CD8-positive, alpha-beta memory T cell (primary cell): ENCODE results near the gene CLTA. TPM values are rescaled to one million over a fixed set of nuclear protein-coding genes. Genes with fewer than 3 reads are reported as not detected.
A peak's percentile ranks its signal among the peaks of the same experiment; 100 is the strongest.

Experiments
- CTCF ChIA-PET: fragments of 350-600 bp; sonication (Branson Sonifier 250); formaldehyde crosslinking; loops from one replicate; lab custom pipeline; 2021; ENCODE audit warnings: antibody characterized with exemption; lab: Charles Lee
- POLR2A ChIA-PET: fragments of 350-600 bp; sonication (Branson Sonifier 250); formaldehyde crosslinking; loops from one replicate; lab custom pipeline; 2021; ENCODE audit warnings: antibody characterized with exemption; lab: Charles Lee
- DNase-seq, 5 donors: peaks; one replicate each; pipeline versions ENCODE4 v3.0.0 to v3.0.0-alpha.2; 2020 to 2022; ENCODE audit warnings: mixed read lengths in 1 of 5
- H3K27ac ChIP-seq: one replicate; pipeline ENCODE4 v1.7.0; 2013; ENCODE audit warnings: low read depth, mild to moderate bottlenecking, low read length, moderate library complexity
- H3K27me3 ChIP-seq: 2 replicates; pipeline ENCODE4 v1.7.0; 2013; ENCODE audit warnings: low read length, mild to moderate bottlenecking; ENCODE audit not compliant: insufficient read depth, poor library complexity, severe bottlenecking
- H3K36me3 ChIP-seq: 2 replicates; pipeline ENCODE4 v1.7.0; 2013; ENCODE audit warnings: mild to moderate bottlenecking, low read length, moderate library complexity; ENCODE audit not compliant: insufficient read depth
- H3K4me1 ChIP-seq: 2 replicates; pipeline ENCODE4 v1.7.0; 2013; ENCODE audit warnings: mild to moderate bottlenecking, low read length, moderate library complexity; ENCODE audit not compliant: insufficient read depth
- H3K4me3 ChIP-seq: 2 replicates; pipeline ENCODE4 v1.7.0; 2013; ENCODE audit warnings: mild to moderate bottlenecking, low read length
- H3K9me3 ChIP-seq: 2 replicates; pipeline ENCODE4 v1.7.0; 2013; ENCODE audit warnings: mild to moderate bottlenecking, low read length
- H3K27ac Mint-ChIP-seq, 8 donors: one replicate each; pipeline ENCODE4 v1.8.0; 2020 to 2021; ENCODE audit warnings: mixed read lengths in 8 of 8, mild to moderate bottlenecking in 6 of 8, inconsistent platforms in 3 of 8, moderate library complexity in 3 of 8
- H3K27me3 Mint-ChIP-seq, 2 donors: one replicate each; pipeline ENCODE4 v1.8.0; 2020 to 2021; ENCODE audit warnings: mixed read lengths in 2 of 2, mild to moderate bottlenecking in 1 of 2, moderate library complexity in 1 of 2
- H3K36me3 Mint-ChIP-seq, 3 donors: one replicate each; pipeline ENCODE4 v1.8.0; 2020 to 2021; ENCODE audit warnings: mixed read lengths in 3 of 3, inconsistent platforms in 1 of 3, mild to moderate bottlenecking in 1 of 3
- H3K4me1 Mint-ChIP-seq, 3 donors: one replicate each; pipeline ENCODE4 v1.8.0; 2020 to 2021; ENCODE audit warnings: mixed read lengths in 3 of 3, inconsistent platforms in 1 of 3, mild to moderate bottlenecking in 1 of 3
- H3K4me3 Mint-ChIP-seq, 7 donors: one replicate each; pipeline ENCODE4 v1.8.0; 2020 to 2021; ENCODE audit warnings: mixed read lengths in 7 of 7, mild to moderate bottlenecking in 6 of 7, moderate library complexity in 4 of 7, inconsistent platforms in 2 of 7
- H3K9me3 Mint-ChIP-seq, 5 donors: one replicate each; pipeline ENCODE4 v1.8.0; 2020 to 2022; ENCODE audit warnings: mixed read lengths in 5 of 5, mild to moderate bottlenecking in 3 of 5, moderate library complexity in 2 of 5, inconsistent platforms in 1 of 5
- polyA plus RNA-seq: library from polyadenylated mRNA; unstranded; fragments of 300-500 nt; fragmentation: Illumina TruSeq; gene quantifications from one replicate; pipeline ENCODE4 v1.2.3, GENCODE V29; 2021
- total RNA-seq, 2 experiments: library from RNA; stranded (reverse); gene quantifications; one replicate each; pipeline ENCODE4 v1.2.3, GENCODE V29; 2021

CLTA gene
- total and polyA plus RNA-seq, 3 experiments from 2014 or later, result 77.6 to 186 (median 185) TPM

GRCh38 chr9:36207016-36207415 is 16.3 kb downstream of the CLTA start:
- peaks cover 66% of the 10 kb centered on the region for H3K36me3 ChIP-seq
- no peak overlapping the region for H3K4me3 ChIP-seq
- ChIA-PET CTCF (no interaction called here), POLR2A (no interaction called here)
- Mint-ChIP-seq H3K4me1 (peaks cover 36 to 73% (median 64%) of the 10 kb centered on the region in 3 donors), H3K27ac (peak overlapping the region in 7 of 8 donors; percentile 27 to 89 (median 69)), H3K36me3 (peaks cover 0 to 98% (median 33%) of the 10 kb centered on the region in 3 donors), H3K27me3 (peaks cover 0 to 2% of the 10 kb centered on the region in 2 donors), H3K9me3 (no peaks in the 10 kb centered on the region), H3K4me3 (peak overlapping the region in 1 of 7 donors; percentile 75)
- H3K4me1 ChIP-seq, result peaks cover 27% of the 10 kb centered on the region
- no peak for DNase-seq
- no peak overlapping the region for H3K27ac ChIP-seq
- H3K27me3 ChIP-seq, result no peaks in the 10 kb centered on the region
- H3K9me3 ChIP-seq, result no peaks in the 10 kb centered on the region

DNA sequence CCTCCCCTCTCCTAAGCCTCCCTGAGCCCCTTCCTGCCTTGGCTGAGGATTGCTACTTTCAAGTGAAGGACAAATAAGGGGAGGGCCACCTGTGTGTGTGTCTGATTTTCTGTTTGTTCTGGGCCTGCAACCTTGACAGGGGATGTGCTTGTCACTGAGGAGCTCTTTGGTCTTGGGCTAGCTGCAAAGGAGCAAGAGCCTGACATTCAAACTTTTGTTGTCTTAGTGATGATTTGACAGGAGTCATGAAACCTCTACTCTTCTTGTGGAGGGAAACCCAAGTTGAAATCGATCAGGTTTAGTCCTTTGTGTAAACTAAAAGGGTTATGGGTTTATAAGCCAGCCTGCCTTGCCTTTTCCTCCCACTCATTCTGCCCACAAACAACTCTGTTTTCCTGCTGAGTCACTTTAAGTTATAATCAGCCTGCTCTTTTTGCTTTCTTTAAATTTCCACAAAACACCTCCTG is 16.9 kb downstream of the CLTA start:
- no peaks in the 10 kb centered on the region for H3K9me3 ChIP-seq
- Mint-ChIP-seq H3K27me3 (peaks cover 0 to 2% of the 10 kb centered on the region in 2 donors), H3K27ac (peak overlapping the region; percentile 67 to 89 (median 78)), H3K4me1 (peaks cover 34 to 69% (median 68%) of the 10 kb centered on the region in 3 donors), H3K36me3 (peaks cover 0 to 98% (median 32%) of the 10 kb centered on the region in 3 donors), H3K4me3 (no peak overlapping the region), H3K9me3 (no peaks in the 10 kb centered on the region)
- no peak for DNase-seq
- ChIA-PET CTCF (no interaction called here), POLR2A (no interaction called here)
- H3K4me1 ChIP-seq, result peaks cover 27% of the 10 kb centered on the region
- peak overlapping the region; percentile 28 for H3K27ac ChIP-seq
- H3K4me3 ChIP-seq, result no peak overlapping the region
- no peaks in the 10 kb centered on the region for H3K27me3 ChIP-seq
- H3K36me3 ChIP-seq, result peaks cover 65% of the 10 kb centered on the region

DNA sequence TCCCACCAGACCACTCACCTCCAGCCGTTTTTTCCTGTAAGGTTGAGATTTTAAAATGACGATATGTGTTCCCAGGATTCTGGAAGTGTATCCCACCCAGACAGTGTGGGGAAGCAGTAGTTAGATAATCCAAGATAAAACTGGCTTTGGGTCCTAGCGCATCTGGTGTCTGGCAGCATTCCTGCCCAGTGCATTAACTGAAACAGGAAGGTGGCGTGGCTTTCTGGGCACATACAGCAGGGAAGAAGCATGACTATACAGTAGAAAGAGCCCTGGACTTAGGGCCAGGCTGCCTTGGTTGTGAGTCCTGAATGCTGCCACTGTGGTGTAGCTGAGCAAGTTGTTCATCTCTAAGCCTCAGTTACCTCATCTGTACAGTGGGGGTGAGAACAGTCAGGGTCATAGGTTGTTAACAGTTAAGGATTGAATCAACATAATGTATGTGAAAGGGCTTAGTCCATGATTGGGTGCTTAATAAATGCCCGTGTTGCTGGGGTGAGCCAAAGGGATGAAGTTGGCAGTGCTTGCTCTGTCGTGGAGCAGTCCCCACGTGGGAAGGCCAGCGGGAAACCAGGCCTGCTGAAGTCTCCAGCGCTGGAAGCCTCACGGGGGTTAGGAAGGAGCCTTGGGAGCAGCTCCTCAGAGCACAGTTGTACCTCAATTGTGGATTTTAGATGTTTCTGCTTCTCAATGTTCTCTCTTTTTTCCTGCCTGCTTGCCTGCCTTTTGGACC is 18.0 kb downstream of the CLTA start:
- H3K4me1 Mint-ChIP-seq, result peaks cover 40 to 70% (median 69%) of the 10 kb centered on the region in 3 donors
- no peak overlapping the region for H3K27ac ChIP-seq
- peaks cover 27% of the 10 kb centered on the region for H3K4me1 ChIP-seq
- no peak overlapping the region for H3K4me3 Mint-ChIP-seq
- peak overlapping the region; percentile 17 to 84 (median 62) for H3K27ac Mint-ChIP-seq
- peaks cover 64% of the 10 kb centered on the region for H3K36me3 ChIP-seq
- H3K27me3 Mint-ChIP-seq, result peaks cover 0 to 2% of the 10 kb centered on the region in 2 donors
- no peaks in the 10 kb centered on the region for H3K27me3 ChIP-seq
- no peak overlapping the region for H3K4me3 ChIP-seq
- no peak for DNase-seq
- no peaks in the 10 kb centered on the region for H3K9me3 Mint-ChIP-seq
- CTCF ChIA-PET, result interaction anchor here (1.1 kb wide), 1 partner anchor 18 kb away, joined by 3 read pairs; the partner anchor contains the start of gene CLTA
- peaks cover 0 to 98% (median 27%) of the 10 kb centered on the region in 3 donors for H3K36me3 Mint-ChIP-seq
- POLR2A ChIA-PET, result no interaction called here
- no peaks in the 10 kb centered on the region for H3K9me3 ChIP-seq

DNA sequence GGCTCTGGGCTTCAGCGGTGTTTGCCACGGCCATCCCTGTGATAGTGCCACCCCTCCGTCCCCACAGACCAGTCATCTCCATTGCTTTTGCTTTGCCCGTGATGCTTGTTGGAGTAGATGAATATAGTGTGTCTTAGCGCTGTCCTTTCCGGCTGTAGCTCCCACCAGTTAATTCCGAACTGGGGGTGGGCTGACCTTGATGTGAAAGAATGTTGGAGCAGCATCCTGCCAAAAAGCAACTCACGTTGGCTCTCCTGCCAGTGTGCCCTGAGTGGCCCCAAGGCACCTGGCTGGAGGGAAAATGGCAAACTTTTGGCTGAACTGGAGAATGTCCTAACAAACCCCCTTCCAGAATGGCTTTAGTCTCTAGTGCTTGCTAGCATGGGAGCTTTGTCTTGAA is 20.0 kb downstream of the CLTA start:
- CTCF ChIA-PET, result interaction anchor here (1.5 kb wide), 1 partner anchor 42 kb away, joined by 3 read pairs; no protein-coding TSS in a partner anchor
- Mint-ChIP-seq H3K4me1 (peaks cover 40 to 78% (median 74%) of the 10 kb centered on the region in 3 donors), H3K4me3 (no peak overlapping the region), H3K27ac (peak overlapping the region in 6 of 8 donors; percentile 14 to 75 (median 40)), H3K9me3 (no peaks in the 10 kb centered on the region), H3K27me3 (peaks cover 0 to 2% of the 10 kb centered on the region in 2 donors), H3K36me3 (peaks cover 0 to 96% (median 20%) of the 10 kb centered on the region in 3 donors)
- POLR2A ChIA-PET, result no interaction called here
- Histone ChIP-seq H3K4me3 (no peak overlapping the region), H3K27me3 (no peaks in the 10 kb centered on the region), H3K9me3 (no peaks in the 10 kb centered on the region), H3K4me1 (peaks cover 31% of the 10 kb centered on the region), H3K27ac (no peak overlapping the region), H3K36me3 (peaks cover 48% of the 10 kb centered on the region)
- no peak for DNase-seq

DNA sequence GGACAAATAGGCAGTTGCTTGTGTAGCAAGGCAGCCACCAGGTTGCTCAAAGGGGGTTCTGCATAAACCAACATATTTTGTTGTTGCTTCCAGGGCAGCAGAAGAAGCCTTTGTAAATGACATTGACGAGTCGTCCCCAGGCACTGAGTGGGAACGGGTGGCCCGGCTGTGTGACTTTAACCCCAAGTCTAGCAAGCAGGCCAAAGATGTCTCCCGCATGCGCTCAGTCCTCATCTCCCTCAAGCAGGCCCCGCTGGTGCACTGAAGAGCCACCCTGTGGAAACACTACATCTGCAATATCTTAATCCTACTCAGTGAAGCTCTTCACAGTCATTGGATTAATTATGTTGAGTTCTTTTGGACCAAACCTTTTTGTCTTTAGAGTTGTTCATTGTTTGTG is 20.8 kb downstream of the CLTA start:
- peaks cover 44% of the 10 kb centered on the region for H3K36me3 ChIP-seq
- Mint-ChIP-seq H3K4me3 (no peak overlapping the region), H3K9me3 (no peaks in the 10 kb centered on the region), H3K27ac (peak overlapping the region in 6 of 8 donors; percentile 10 to 75 (median 28)), H3K4me1 (peaks cover 40 to 76% (median 74%) of the 10 kb centered on the region in 3 donors), H3K27me3 (peaks cover 0 to 2% of the 10 kb centered on the region in 2 donors), H3K36me3 (peaks cover 0 to 92% (median 18%) of the 10 kb centered on the region in 3 donors)
- H3K27me3 ChIP-seq, result no peaks in the 10 kb centered on the region
- no peak overlapping the region for H3K4me3 ChIP-seq
- H3K4me1 ChIP-seq, result peaks cover 37% of the 10 kb centered on the region
- H3K9me3 ChIP-seq, result no peaks in the 10 kb centered on the region
- no peak for DNase-seq
- ChIA-PET POLR2A (no interaction called here), CTCF (no interaction called here)
- H3K27ac ChIP-seq, result no peak overlapping the region

DNA sequence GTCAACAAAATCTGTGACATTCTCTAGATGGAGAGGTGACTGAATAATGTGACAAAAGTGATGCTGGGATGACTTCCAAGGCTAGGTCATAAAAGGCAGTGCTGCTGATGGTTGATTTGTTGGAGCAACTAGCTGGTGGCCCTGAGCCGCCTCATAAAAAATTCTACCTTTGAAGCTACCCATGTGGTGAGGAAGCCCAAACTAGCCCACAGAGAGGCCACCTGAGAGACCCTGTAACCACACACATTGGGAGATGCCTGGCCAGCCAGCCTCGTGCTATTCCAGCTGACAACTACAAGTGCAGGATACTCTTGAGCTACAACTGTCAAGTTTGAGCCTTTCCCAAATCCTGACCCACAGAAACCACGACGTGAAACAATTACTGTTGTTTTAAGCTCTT is 22.7 kb downstream of the CLTA start:
- Mint-ChIP-seq H3K36me3 (peaks cover 0 to 92% (median 15%) of the 10 kb centered on the region in 3 donors), H3K27me3 (no peaks in the 10 kb centered on the region), H3K27ac (peak overlapping the region in 7 of 8 donors; percentile 11 to 92 (median 57)), H3K4me3 (no peak overlapping the region), H3K9me3 (no peaks in the 10 kb centered on the region), H3K4me1 (peaks cover 40 to 70% (median 69%) of the 10 kb centered on the region in 3 donors)
- Histone ChIP-seq H3K9me3 (no peaks in the 10 kb centered on the region), H3K4me1 (peaks cover 32% of the 10 kb centered on the region), H3K36me3 (peaks cover 35% of the 10 kb centered on the region), H3K4me3 (no peak overlapping the region), H3K27ac (no peak overlapping the region), H3K27me3 (no peaks in the 10 kb centered on the region)
- ChIA-PET CTCF (interaction anchor here (1.3 kb wide), 1 partner anchor 23 kb away, joined by 5 read pairs; the partner anchor contains the start of gene CLTA), POLR2A (no interaction called here)
- no peak for DNase-seq

DNA sequence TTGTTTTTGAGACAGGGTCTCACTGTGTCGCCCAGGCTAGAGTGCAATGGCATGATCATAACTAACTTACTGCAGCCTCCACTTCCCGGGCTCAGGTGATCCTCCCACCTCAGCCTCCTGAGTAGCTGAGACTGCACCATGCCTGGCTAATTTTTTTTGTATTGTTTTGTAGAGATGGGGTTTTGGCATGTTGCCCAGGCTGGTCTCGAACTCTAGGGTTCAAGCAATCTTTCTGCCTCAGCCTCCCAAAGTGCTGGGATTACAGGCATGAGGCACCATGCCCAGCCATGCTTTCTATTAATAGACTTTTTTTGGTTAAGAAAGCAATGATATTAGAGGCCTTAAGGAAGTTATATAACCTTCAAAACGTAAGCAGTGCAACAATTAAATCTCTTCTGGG is 23.3 kb downstream of the CLTA start:
- peaks cover 29% of the 10 kb centered on the region for H3K36me3 ChIP-seq
- CTCF ChIA-PET, result no interaction called here
- H3K36me3 Mint-ChIP-seq, result peaks cover 0 to 92% (median 17%) of the 10 kb centered on the region in 3 donors

GRCh38 chr9:36214571-36214970 is 23.9 kb downstream of the CLTA start:
- Mint-ChIP-seq H3K36me3 (peaks cover 0 to 92% (median 15%) of the 10 kb centered on the region in 3 donors), H3K27me3 (no peaks in the 10 kb centered on the region), H3K4me1 (peaks cover 41 to 69% (median 67%) of the 10 kb centered on the region in 3 donors), H3K27ac (peak overlapping the region in 6 of 8 donors; percentile 39 to 72 (median 48)), H3K4me3 (no peak overlapping the region), H3K9me3 (no peaks in the 10 kb centered on the region)
- no peaks in the 10 kb centered on the region for H3K27me3 ChIP-seq
- H3K9me3 ChIP-seq, result no peaks in the 10 kb centered on the region
- H3K4me3 ChIP-seq, result no peak overlapping the region
- ChIA-PET POLR2A (no interaction called here), CTCF (no interaction called here)
- DNase-seq, result no peak
- peaks cover 25% of the 10 kb centered on the region for H3K36me3 ChIP-seq
- no peak overlapping the region for H3K27ac ChIP-seq
- H3K4me1 ChIP-seq, result peaks cover 22% of the 10 kb centered on the region

More for the DNA sequence above, 23.3 kb downstream of the CLTA start:
- no peak overlapping the region for H3K4me3 Mint-ChIP-seq
- POLR2A ChIA-PET, result no interaction called here
- Histone ChIP-seq H3K9me3 (no peaks in the 10 kb centered on the region), H3K27me3 (no peaks in the 10 kb centered on the region), H3K4me3 (no peak overlapping the region), H3K27ac (no peak overlapping the region), H3K4me1 (peaks cover 26% of the 10 kb centered on the region)
- H3K9me3 Mint-ChIP-seq, result no peaks in the 10 kb centered on the region
- DNase-seq, result no peak
- H3K27me3 Mint-ChIP-seq, result no peaks in the 10 kb centered on the region
- peaks cover 44 to 70% (median 69%) of the 10 kb centered on the region in 3 donors for H3K4me1 Mint-ChIP-seq
- H3K27ac Mint-ChIP-seq, result peak overlapping the region in 2 of 8 donors; percentile 33 to 47
